GM19395 (cell line): ENCODE data around the gene EIF3C.
A peak's percentile ranks its signal among the peaks of the same experiment; 100 is the strongest.
"Not testable (repeated sequence)": the region's sequence is repeated elsewhere in the genome, so short reads cannot be mapped to it uniquely, and the experiment has no call there.

Source experiments
- ATAC-seq: cut with Tn5 transposase; IDR thresholded peaks from one replicate; pipeline ENCODE4 v1.9.1; 2021; ENCODE audit warnings: mild to moderate bottlenecking, moderate library complexity; ENCODE audit not compliant: unreplicated experiment

Gene EIF3C

GRCh38 chr16:28711220-28712083, at the start of gene EIF3C:
EIF3C (plus strand) TSS chr16:28711464; CDS start chr16:28711687, 223 bp downstream.
- peak; percentile 95 for ATAC-seq

DNA sequence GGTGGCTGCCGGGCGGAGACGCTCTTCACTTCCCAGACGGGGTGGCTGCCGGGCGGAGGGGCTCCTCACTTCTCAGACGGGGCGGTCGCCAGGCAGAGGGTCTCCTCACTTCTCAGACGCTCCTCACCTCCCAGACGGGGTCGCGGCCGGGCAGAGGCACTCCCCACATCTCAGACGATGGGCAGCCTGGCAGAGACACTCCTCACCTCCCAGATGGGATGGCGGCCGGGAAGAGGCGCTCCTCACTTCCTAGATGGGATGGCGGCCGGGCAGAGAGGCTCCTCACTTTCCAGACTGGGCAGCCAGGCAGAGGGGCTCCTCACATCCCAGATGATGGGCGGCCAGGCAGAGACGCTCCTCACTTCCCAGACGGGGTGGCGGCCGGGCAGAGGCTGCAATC, 45.0 kb upstream of the EIF3C start:
- not testable (repeated sequence) for ATAC-seq

- ATAC-seq: not testable (repeated sequence)
These were observed 43.8 kb upstream of the EIF3C start for GRCh38 chr16:28667480-28667879.

DNA sequence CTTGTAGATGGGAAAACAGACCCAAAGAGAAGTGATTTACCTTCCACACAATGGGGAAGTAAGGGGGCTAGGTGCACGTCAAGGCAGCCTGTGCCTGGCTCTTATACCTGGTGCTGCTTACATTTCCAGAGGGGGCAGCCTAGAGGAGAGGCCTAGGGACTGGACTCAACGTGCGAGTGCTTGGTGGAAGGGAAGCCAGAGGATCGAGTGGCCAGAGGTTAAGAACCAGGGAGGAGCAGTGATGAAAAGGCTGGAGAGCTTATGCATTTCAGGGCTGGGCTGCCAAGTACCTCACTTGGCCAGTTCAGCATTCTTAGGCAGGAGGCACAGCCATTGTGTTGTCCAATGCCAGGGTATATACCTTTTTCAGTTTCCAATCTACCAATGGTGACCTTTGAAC, 43.1 kb upstream of the EIF3C start:
- not testable (repeated sequence) for ATAC-seq

GRCh38 chr16:28688327-28688952, 22.8 kb upstream of the EIF3C start:
- not testable (repeated sequence) for ATAC-seq

- ATAC-seq: not testable (repeated sequence)
These were observed 21.8 kb upstream of the EIF3C start for GRCh38 chr16:28689425-28689824.

GRCh38 chr16:28691722-28692121, 19.5 kb upstream of the EIF3C start:
- ATAC-seq: not testable (repeated sequence)

DNA sequence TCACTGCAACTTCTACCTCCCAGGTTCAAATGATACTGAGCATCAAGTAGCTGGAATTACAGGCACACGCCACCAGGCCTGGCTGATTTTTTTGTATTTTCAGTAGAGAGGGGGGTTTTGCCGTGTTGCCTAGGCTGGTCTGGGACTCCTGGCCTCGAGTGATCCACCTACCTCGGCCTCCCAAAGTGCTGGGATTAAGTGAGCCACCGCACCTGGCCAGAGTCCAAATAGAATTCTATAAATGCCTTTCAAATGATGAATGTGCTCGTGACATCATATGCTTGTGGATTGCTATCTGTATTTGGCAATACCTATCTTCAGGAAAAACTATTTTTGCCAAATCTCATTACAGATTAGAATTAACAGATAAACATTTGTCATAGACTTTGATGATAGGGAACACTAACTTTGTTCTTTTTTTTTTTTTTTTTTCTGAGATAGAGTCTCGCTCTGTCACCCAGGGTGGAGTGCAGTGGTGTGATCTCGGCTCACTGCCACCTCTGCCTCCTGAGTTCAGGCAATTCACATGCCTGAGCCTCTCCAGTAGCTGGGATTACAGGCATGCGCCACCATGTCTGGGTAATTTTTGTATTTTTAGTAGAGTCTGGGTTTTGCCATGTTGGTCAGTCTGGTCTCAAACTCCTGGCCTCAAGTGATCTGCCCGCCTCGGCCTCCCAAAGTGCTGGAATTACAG, 17.9 kb upstream of the EIF3C start:
- ATAC-seq: not testable (repeated sequence)

GRCh38 chr16:28699792-28700191, 11.5 kb upstream of the EIF3C start:
- not testable (repeated sequence) for ATAC-seq

GRCh38 chr16:28700349-28700748, 10.9 kb upstream of the EIF3C start:
- not testable (repeated sequence) for ATAC-seq

GRCh38 chr16:28701384-28701783, 9.9 kb upstream of the EIF3C start:
- not testable (repeated sequence) for ATAC-seq

GRCh38 chr16:28704246-28704645, 7.0 kb upstream of the EIF3C start:
- ATAC-seq: not testable (repeated sequence)

GRCh38 chr16:28722852-28723650, 11.8 kb downstream of the EIF3C start:
- not testable (repeated sequence) for ATAC-seq

DNA sequence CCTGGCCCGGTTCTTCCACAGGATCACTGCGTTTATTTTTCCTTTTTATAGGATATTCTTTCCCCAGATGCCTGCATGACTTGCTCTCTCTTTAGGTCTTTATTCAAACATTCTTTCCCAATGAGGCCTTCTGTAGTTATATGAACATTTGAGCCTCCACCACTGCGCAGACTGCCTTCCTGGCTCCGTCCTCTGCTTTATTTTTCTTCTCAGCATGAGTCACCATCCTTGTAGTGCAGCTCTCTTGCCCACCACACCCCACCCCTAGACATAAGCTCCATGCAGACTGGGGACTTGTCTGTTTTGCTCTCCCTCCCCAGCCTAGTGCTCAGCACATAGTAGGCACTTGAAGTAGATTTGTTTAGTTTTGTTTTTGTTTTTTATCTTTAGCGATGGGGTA, 20.0 kb downstream of the EIF3C start:
- ATAC-seq: not testable (repeated sequence)

GRCh38 chr16:28732455-28733124, 21.3 kb downstream of the EIF3C start:
- not testable (repeated sequence) for ATAC-seq

GRCh38 chr16:28739787-28740186, 28.5 kb downstream of the EIF3C start:
- ATAC-seq: not testable (repeated sequence)

DNA sequence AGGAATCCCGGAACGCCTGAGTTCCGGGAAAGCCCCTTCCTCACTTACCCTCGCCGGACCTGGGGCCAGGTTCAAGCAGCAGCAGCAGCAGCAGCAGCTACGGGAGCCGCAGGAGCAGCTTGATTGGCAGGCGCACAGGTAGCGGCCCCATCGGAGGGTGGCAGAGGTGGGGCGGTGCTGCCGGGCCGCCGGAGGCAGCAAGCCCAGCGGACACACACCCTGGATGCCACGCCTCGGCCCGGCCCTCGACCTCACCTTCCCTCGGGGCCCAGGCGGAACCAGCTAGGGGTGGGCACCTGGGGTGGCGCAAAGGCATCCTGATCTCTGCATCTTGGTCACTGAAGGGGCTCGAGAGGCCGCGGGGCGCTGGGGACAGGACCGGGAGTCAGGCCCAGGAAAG, 29.4 kb downstream of the EIF3C start:
- not testable (repeated sequence) for ATAC-seq

- not testable (repeated sequence) for ATAC-seq
These were observed 30.0 kb downstream of the EIF3C start for GRCh38 chr16:28741295-28741694.

DNA sequence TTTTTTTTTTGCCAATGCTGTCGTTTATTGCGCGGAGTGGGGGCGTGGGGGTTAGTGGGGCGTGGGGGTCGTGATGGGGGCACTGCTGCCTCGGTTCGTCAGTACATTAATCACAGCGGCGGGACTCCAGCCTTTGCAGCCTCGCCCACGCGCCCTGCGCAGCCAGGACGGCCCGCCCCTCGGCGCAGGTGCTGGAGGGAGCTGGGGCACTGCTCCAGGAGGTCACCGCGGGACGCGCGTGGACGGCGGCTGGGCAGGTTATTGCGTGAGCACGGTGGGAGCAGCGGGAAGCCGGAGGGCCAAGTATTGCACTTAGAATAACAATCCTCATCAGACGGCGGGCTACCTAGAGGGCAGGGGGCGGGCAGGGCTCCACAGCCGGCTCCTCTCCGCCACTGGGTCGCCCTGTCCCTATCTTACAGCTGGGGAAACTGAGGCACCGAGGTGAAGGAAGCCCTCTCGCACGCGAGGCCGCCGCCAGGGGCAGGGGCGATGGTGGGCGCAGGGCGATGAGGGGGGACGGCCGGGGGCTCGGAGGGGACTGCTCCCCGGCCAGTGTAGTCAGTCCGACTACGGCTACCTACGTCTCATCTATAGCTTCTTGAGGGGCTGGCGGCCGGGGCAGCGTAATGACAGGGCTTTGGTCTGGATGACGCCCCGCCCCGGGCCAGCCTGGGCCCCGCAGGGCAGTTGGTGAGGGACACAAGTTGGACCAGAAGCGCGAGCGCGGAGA, 35.5 kb downstream of the EIF3C start:
- not testable (repeated sequence) for ATAC-seq
